Eye (tissue), 1 donor: ENCODE results near the gene FBLN1.
"Not testable (repeated sequence)": the region's sequence is repeated elsewhere in the genome, so short reads cannot be mapped to it uniquely, and the experiment has no call there.

Experiments
- DNase-seq: peaks from one replicate; pipeline ENCODE4 v3.0.0-alpha.2; 2015

Gene FBLN1

GRCh38 chr22:45502215-45503049, at the start of gene FBLN1:
Gene FBLN1 (plus strand): TSS chr22:45502883. CDS start chr22:45502986, 103 bp downstream.
- peak; percentile 87 for DNase-seq

DNA sequence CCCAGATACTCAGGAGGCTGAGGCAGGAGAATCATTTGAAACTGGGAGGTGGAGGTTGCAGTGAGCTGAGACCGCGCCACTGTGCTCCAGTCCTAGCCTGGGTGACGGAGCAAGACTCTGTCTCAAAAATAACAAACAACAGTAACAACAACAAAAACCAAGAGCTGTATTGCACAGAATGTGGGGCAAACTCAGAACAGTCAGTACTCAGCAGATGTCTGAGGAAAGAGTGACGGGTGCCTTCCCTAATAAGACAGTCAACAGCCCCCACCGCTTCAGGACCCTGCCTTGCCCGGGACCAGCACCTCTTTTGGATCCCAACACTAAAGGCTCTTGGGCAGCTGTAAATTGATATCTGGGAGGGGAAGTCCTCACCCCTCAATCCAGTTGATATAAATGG, 48.9 kb upstream of the FBLN1 start:
- DNase-seq: no peak

DNA sequence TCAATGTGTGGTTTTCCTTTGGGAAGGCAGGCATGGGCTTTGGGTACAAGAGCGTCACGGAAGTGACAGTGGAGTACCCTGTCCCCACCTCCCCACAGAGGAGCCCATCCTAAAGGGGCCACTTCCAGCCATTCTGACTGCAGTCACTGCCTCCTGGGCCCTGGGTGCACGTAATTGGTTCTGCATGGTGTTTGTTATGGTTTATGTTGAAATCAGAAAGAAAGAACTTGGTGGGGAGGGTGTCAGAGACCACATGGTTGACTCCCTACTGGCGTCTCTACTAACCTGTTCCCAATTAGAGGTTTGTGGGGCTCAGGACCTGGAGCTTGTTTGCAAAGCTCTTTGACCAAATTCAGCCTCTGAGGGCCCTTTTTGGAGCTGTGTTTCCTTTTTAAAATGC, 48.4 kb upstream of the FBLN1 start:
- DNase-seq: peak; percentile 51

DNA sequence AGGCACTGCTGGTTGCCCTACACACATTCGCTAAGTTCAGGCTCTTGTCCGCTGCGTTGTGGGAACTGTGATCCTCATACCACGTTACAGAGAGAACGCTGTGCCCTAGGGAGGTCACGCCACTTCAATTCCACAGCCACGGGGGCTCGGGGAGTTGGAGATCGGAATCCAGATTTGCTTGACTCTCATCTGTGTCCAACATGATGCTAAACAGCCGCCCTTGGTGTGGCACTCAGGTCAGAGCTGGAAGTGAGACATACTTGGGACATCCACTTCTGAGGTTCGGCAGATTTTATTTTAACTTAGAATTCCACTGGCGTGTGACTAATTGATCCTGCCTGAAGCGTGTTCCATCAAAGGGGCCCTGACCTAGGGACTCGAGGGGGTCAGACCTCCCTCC, 47.5 kb upstream of the FBLN1 start:
- DNase-seq: no peak

GRCh38 chr22:45455621-45456020, 47.1 kb upstream of the FBLN1 start:
- DNase-seq: no peak

GRCh38 chr22:45456811-45457210, 45.9 kb upstream of the FBLN1 start:
- no peak for DNase-seq

GRCh38 chr22:45458532-45458931, 44.2 kb upstream of the FBLN1 start:
- DNase-seq: no peak

- no peak for DNase-seq
Measured at GRCh38 chr22:45459235-45459634, 43.4 kb upstream of the FBLN1 start.

DNA sequence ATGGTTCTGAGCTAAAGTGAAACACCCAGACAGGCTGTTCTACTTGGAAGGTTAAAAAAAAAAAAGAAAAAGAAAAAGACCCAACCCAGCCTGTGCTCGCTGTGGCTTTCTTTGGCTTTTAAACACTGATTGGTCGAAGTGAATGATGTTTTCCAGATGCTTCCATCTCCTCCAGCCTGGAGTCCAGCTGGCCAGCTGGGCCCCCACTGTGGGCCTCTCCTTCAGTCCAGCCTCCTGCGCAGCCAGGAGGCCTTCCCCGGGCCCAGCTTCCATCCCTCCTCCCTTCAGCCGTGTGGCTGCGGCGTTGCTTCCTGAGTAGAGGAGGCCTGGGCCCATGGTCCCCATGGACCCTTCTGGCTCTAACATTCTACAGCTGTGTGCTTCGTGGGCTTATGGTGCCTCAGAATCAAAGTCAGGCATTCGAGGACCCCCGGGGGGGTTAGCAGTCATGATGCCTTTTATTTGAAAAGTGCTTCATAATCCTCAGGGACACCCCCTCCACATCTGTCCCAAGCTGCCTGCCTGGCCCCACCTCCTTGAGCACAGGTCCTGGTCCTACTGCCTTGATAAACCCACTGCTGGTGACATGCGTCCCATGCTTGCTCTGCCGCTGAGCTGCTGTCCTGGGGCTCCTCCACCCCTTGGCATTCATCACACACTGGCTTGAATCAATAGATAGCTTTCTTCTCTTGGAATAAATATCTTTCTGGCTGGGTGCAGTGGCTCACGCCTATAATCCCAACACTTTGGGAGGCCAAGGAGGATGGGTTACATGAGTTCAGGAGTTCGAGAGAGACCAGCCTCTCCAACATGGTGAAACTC, 42.2 kb upstream of the FBLN1 start:
- peak; percentile 81 for DNase-seq

- no peak for DNase-seq
Measured at GRCh38 chr22:45462034-45462655, 40.5 kb upstream of the FBLN1 start.

DNA sequence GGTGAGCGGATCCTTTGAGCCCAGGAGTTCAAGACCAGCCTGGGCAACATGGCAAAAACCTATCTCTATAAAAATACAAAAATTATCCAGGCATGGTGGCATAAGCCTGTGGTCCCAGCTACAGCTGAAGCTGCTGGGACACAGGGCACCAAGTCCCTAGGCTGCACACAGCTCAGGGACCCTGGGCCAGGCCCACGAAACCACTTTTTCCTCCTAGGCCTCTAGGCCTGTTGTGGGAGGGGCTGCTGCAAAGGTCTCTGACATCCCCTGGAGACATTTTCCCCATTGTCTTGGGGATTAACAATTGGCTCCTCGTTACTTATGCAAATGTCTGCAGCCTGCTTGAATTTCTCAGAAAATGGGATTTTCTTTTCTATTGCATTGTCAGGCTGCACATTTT, 39.0 kb upstream of the FBLN1 start:
- not testable (repeated sequence) for DNase-seq

DNA sequence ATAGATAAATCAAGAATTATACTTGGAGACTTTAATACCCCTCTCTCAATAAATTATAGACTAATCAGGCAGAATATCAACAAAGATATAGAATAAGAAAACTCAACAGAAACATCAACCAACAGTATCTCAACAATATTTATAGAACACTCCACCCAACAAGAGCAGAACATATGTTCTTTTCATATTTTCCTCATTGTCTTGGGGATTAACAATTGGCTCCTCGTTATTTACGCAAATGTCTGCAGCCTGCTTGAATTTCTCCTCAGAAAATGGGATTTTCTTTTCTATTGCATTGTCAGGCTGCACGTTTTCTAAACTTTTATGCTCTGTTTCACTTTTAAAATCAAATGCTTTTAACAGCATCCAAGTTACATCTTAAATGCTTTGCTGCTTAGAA, 37.0 kb upstream of the FBLN1 start:
- no peak for DNase-seq

DNA sequence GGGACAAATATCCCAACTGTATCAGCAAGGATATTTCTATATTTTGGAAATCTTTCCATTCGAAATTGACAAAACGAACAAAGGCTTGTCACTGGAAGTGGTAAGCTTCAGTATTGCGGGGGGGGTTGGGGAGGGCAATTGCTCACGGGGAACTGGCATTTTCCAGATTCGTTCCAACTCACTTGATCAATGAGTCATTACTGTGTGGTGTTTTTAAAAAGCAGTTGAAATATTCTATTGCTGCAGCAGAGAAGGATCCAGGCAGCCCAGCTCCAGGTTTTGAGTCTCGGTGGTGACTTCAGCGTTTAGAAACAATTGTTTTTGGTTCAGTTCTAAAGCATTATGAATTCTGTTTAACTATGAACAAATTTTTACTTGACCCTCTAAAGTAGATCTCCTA, 33.8 kb upstream of the FBLN1 start:
- DNase-seq: no peak

DNA sequence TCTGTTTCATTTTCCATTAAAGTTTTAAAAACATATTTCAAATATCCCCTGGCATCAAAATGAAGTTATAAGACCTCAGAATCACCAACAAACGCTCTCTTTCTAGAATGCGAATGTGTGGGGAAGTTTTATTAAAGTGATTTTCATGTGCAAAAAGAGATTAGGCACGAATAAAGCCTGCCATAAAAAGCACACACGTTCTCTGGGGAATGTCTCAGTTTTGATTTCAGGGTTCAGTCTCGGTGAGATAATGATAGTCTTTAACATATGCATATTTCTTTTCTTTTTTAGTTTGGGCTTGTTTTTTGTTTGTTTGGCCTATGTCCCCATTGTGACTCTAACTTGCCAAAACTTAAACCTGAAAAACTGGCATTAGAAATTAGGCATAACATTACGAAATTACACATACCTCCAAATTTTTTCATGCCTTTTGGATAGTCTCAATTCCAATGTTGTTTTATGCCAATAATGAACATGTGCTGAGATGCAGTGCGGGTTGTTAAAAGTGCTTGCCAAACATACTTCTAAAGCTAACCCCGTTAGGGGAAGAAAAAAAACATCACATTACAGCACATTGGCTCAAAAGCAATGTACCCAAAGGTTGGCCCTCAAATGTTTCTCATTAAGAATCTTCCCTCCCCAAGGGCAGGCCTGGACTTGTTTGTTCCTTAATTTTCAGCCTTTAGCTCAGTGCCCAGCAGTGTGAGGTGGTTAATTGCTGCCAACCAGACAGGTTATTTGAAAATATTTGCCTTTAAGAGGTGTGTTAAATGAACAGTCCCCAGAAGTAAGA, 33.2 kb upstream of the FBLN1 start:
- DNase-seq: peak; percentile 52

GRCh38 chr22:45470871-45471270, 31.8 kb upstream of the FBLN1 start:
- no peak for DNase-seq

DNA sequence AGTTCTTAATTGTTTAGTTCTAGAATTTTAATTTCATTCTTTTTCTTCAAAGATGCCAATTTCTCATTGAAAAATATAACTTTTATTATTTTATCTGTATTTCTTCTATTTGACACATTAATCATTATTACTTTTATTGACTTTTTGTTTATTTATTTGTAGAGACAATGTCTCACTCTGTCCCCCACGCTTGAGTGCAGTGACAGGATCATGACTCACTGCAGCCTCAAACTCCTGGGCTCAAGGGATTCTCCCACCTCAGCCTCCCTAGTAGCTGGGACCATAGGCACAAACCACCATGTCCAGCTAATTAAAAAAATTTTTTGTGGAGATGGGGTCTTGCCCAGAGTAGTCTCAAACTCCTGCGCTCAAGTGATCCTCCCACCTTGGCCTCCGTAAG, 30.3 kb upstream of the FBLN1 start:
- DNase-seq: no peak

- DNase-seq: no peak
Measured at GRCh38 chr22:45473626-45474237, 29.0 kb upstream of the FBLN1 start.

DNA sequence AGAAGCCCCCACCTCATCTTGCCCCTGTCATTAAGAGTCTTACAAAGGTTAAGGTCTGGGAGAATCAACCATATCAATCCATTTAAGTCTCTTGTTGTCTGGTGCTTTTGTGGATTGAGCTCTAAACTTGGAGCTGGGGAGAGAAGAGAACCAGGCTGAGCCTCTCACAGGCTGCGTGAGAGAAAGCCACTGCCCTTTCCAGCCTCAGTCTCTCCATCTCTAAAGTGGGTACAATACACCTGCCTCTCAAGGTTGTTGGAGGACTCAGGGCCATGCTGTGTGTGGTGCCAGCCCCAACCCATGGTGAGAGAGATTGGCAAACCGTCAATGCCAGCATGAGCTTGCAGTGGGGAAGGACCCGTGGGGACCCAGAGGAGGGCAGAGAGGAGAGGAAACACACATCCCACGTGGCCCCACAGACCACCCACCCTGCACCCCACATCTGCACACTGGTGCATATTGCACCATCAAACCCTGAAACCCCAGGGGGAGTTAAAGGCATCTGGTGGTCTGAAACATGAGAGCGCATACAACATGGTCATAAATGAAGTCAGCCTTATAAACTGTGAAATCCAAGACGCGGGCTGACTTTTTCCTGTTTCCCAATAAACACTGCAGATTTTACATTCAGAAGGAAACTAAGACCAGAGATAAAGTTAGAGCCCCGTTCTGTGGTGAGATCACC, 27.5 kb upstream of the FBLN1 start:
- DNase-seq: no peak

DNA sequence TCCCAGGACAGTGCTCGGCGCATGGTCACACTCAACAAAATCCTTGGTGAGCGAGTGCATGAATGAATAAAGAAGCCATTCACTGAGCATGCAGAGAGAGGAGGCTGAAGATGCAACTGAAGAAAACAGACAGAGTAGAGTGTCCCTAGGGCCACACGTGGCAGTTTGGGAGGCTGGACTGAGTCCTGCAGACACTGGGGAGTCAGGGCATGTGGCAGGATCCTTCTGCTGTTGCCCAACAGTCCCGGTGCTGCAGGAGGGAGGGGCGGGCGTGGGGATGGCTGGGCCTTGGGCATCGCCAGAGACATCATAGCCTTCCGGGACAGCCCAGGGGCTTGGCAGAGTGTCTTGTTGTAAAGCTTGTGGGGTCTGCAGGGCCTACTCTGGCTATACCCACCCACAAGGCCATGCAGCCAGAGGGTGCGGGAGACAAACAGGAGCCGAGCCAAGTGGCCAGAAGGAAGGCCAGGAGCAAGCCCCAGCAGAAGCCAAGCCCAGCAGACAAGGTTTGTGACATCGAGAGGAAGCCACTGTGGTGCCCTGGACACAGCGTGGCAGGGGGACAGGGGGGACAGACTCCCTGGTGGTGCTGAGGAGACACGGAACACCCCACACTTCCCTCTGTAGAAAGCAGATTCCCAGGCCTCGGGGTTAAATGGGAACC, 26.7 kb upstream of the FBLN1 start:
- DNase-seq: no peak

DNA sequence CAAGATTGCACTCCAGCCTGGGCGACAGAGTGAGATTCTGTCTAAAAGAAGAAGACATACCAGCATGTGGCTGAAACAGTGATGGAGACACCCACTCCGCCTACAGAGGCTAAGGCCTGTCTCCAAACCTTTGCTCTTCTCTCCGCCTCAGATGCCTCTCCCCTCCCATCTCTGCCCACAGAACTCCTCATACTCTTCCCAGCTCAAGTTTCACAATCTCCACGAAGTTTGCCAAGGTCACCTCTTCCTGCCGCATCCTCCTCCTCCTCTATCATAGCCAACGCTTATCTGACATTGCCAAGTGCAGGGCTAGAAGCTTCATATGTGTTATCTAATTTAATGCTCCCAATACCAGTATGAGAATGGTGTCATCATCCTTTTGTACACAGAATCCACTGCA, 25.9 kb upstream of the FBLN1 start:
- DNase-seq: no peak
